Measurements from ENCODE around the gene HIVEP1.

DNA sequence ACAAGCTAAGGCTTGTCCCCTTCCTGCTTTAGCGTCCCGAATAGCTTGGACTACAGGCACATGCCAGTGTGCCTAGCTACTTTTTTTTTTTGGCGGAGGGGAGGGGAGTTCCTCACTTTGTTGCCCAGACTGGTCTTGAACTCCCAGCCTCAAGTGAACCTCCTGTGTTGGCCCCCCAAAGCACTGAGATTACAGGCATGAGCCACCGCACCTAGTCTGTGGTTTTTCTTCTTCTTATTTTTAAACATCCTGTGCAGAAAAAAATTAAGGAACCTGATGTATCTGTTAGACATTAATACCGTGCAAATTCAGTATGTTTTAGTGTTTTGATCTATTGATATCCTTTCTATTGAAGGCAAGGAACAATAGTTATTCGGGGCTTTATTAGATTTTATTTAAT lies 25.7 kb downstream of the HIVEP1 start:
- TF ChIP-seq, protein P1, sequence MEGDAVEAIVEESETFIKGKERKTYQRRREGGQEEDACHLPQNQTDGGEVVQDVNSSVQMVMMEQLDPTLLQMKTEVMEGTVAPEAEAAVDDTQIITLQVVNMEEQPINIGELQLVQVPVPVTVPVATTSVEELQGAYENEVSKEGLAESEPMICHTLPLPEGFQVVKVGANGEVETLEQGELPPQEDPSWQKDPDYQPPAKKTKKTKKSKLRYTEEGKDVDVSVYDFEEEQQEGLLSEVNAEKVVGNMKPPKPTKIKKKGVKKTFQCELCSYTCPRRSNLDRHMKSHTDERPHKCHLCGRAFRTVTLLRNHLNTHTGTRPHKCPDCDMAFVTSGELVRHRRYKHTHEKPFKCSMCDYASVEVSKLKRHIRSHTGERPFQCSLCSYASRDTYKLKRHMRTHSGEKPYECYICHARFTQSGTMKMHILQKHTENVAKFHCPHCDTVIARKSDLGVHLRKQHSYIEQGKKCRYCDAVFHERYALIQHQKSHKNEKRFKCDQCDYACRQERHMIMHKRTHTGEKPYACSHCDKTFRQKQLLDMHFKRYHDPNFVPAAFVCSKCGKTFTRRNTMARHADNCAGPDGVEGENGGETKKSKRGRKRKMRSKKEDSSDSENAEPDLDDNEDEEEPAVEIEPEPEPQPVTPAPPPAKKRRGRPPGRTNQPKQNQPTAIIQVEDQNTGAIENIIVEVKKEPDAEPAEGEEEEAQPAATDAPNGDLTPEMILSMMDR (IDR thresholded peaks at IDR 0.05): no peak
- no peak for TF ChIP-seq POLR2A (IDR thresholded peaks at IDR 0.05)
